Measurements from ENCODE around the gene NCKAP5L. TPM values are rescaled to one million over a fixed set of nuclear protein-coding genes. Genes with fewer than 3 reads are reported as not detected.

NCKAP5L gene
- total RNA-seq, 1 experiment from 2014 or later: 28.2 TPM

DNA sequence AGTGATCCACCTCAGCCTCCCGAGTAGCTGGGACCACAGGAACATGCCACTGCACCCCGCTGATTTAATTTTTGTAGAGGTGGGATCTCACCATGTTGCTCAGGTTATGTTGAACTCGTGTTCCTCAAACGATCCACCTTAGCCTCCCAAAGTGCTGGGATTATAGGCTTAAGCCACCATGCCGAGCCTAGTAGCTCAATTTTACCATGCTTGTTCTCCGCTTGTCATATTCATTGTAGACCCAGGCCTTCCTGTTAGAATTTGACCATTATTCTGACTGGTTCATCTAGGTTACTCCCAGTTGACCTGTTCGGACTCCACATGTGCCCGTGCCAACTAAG lies 62.1 kb downstream of the NCKAP5L start:
- H3K36me3 ChIP-seq (ENCODE audit: insufficient read depth, low read length, poor library complexity, severe bottlenecking): peaks cover 41% of the 10 kb centered on the region
- intact Hi-C loops (cut with micrococcal nuclease; ENCODE audit: unreplicated experiment): no loop called here
- ChIA-PET POLR2A (ENCODE audit: low non-redundant PET) (interaction anchor here (0.6 kb wide), 1 partner anchor 297 kb away, joined by 3 read pairs; no protein-coding TSS in a partner anchor), CTCF (no interaction called here)
- TF ChIP-seq CTCF (conservative IDR thresholded peaks at IDR 0.05; ENCODE audit: low read depth, low read length) (no peak), EZH2 (IDR thresholded peaks at IDR 0.05; ENCODE audit: borderline replicate concordance, low read depth, low read length, poor library complexity, severe bottlenecking) (no peak)
- no peaks in the 10 kb centered on the region for H3K27me3 ChIP-seq (replicated peaks; ENCODE audit: insufficient read depth, low read depth, low read length, poor library complexity)
- no TSS peak for BruUV-seq (replicated peaks)
- DNase-seq (ENCODE audit: low spot score): no peak
- H3K4me1 ChIP-seq (ENCODE audit: insufficient read depth, low read length, poor library complexity, severe bottlenecking): no peaks in the 10 kb centered on the region
- no peak overlapping the region for H3K4me3 ChIP-seq (ENCODE audit: low read depth, low read length, poor library complexity, severe bottlenecking)
- H3K27ac ChIP-seq (ENCODE audit: low read depth, low read length, poor library complexity, severe bottlenecking): no peak overlapping the region
- H3K9me3 ChIP-seq (ENCODE audit: low read depth, low read length, poor library complexity, severe bottlenecking): no peaks in the 10 kb centered on the region

- TSS peak; percentile 50 for BruUV-seq (replicated peaks)
- intact Hi-C loops (cut with micrococcal nuclease; ENCODE audit: unreplicated experiment): no loop called here
- no peak overlapping the region for H3K4me3 ChIP-seq (ENCODE audit: low read depth, low read length, poor library complexity, severe bottlenecking)
- H3K36me3 ChIP-seq (ENCODE audit: insufficient read depth, low read length, poor library complexity, severe bottlenecking): peaks cover 59% of the 10 kb centered on the region
- TF ChIP-seq EZH2 (IDR thresholded peaks at IDR 0.05; ENCODE audit: borderline replicate concordance, low read depth, low read length, poor library complexity, severe bottlenecking): no peak
- TF ChIP-seq CTCF (conservative IDR thresholded peaks at IDR 0.05; ENCODE audit: low read depth, low read length): no peak
- H3K4me1 ChIP-seq (ENCODE audit: insufficient read depth, low read length, poor library complexity, severe bottlenecking): no peaks in the 10 kb centered on the region
- POLR2A ChIA-PET (ENCODE audit: low non-redundant PET): no interaction called here
- H3K9me3 ChIP-seq (ENCODE audit: low read depth, low read length, poor library complexity, severe bottlenecking): no peaks in the 10 kb centered on the region
- CTCF ChIA-PET: no interaction called here
- no peaks in the 10 kb centered on the region for H3K27me3 ChIP-seq (replicated peaks; ENCODE audit: insufficient read depth, low read depth, low read length, poor library complexity)
- H3K27ac ChIP-seq (ENCODE audit: low read depth, low read length, poor library complexity, severe bottlenecking): no peak overlapping the region
- no peak for DNase-seq (ENCODE audit: low spot score)
Measured at GRCh38 chr12:49764126-49764525, 64.1 kb downstream of the NCKAP5L start.

DNA sequence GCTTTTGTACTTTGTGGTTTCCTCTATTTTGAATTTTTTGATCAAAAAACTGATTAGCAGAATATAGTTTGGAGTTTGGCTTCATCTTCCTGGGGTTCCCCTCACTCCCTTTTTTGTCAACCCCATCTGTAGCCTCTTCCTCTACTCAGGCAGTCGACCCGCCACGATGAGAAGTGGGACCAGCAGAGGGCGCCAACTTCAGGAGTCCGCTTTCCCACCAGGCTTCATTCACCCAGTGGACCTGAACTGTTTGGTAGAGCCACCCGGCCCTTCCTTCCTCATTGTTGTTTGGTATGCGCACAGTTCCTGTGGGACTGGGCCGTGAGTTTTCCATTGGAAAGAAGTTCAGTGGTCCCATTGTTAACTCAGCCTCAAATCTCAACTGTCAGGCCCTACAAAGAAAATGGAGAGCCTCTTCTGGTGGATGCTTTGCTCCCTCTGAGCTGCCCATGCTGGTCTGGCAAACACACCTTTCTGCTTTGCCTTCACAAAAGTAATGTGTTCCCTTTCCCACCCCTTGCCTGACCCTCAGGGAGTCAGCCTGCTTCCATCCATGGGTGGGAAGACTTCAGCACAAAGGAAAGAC lies 65.1 kb downstream of the NCKAP5L start:
- Histone ChIP-seq H3K36me3 (ENCODE audit: insufficient read depth, low read length, poor library complexity, severe bottlenecking) (peaks cover 70% of the 10 kb centered on the region), H3K4me3 (ENCODE audit: low read depth, low read length, poor library complexity, severe bottlenecking) (no peak overlapping the region), H3K27me3 (replicated peaks; ENCODE audit: insufficient read depth, low read depth, low read length, poor library complexity) (no peaks in the 10 kb centered on the region), H3K9me3 (ENCODE audit: low read depth, low read length, poor library complexity, severe bottlenecking) (no peaks in the 10 kb centered on the region), H3K4me1 (ENCODE audit: insufficient read depth, low read length, poor library complexity, severe bottlenecking) (no peaks in the 10 kb centered on the region), H3K27ac (ENCODE audit: low read depth, low read length, poor library complexity, severe bottlenecking) (peak overlapping the region; percentile 22)
- intact Hi-C loops (cut with micrococcal nuclease; ENCODE audit: unreplicated experiment): loop anchor here (2.0 kb wide), 1 partner anchor 118 kb away; no protein-coding TSS in a partner anchor
- DNase-seq (ENCODE audit: low spot score): peak; percentile 79
- peak; percentile 89 for TF ChIP-seq CTCF (conservative IDR thresholded peaks at IDR 0.05; ENCODE audit: low read depth, low read length)
- no peak for TF ChIP-seq EZH2 (IDR thresholded peaks at IDR 0.05; ENCODE audit: borderline replicate concordance, low read depth, low read length, poor library complexity, severe bottlenecking)
- BruUV-seq (replicated peaks): no TSS peak
- ChIA-PET POLR2A (ENCODE audit: low non-redundant PET) (no interaction called here), CTCF (interaction anchor here (1.6 kb wide), 1 partner anchor 15 kb away, joined by 3 read pairs; no protein-coding TSS in a partner anchor)
